Stimulated activated naive CD4-positive, alpha-beta T cell treated with Interleukin-2 at 50 U/mL for 16 hours (primary cell): ENCODE measurements around the gene GLTPD2.
"Not testable (repeated sequence)": the region's sequence is repeated elsewhere in the genome, so short reads cannot be mapped to it uniquely, and the experiment has no call there.

ENCODE experiments used
- DNase-seq: peaks from one replicate; lab custom pipeline; 2025; lab: John Stamatoyannopoulos, UW

The GLTPD2 gene

DNA sequence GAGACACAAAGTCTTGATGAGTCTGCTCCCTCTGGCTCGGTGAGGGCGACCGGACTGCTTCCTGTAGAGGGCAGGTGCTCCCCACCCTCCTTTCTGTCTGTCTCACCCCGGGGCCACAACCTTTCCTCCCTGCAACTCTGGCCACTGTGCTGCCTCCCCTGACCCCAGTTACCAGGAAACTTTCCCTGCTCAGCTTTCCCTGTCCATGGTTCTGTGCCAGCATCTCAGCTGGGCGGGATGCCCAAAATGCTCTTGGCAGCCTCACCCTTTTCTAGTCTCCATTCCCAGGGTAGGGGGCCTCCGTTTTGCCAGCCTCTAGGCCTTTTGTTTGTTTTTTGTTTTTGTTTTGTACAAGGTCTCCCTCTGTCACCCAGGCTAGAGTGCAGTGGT, 19.6 kb downstream of the GLTPD2 start:
- DNase-seq: no peak

GRCh38 chr17:4810696-4811290, 22.0 kb downstream of the GLTPD2 start:
- no peak for DNase-seq

DNA sequence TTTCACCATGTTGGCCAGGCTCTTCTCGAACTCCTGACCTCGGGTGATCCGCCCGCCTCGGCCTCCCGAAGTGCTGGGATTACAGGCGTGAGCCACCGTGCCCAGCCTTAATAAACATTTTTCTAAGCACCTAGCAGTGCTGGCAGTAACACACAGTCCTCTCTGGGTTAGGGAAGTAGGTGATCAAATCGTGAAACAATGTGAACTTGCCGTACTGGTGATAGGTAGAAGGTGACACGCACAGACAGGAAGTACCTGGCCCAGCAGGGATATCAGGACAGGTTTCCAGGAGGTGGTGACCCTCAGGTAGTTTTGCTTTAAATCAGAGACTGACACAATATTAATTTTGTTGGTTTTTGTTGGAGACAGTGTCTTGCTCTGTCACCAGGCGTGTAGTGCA, 22.7 kb downstream of the GLTPD2 start:
- no peak for DNase-seq

- no peak for DNase-seq
These were observed 23.9 kb downstream of the GLTPD2 start for GRCh38 chr17:4812690-4813089.

DNA sequence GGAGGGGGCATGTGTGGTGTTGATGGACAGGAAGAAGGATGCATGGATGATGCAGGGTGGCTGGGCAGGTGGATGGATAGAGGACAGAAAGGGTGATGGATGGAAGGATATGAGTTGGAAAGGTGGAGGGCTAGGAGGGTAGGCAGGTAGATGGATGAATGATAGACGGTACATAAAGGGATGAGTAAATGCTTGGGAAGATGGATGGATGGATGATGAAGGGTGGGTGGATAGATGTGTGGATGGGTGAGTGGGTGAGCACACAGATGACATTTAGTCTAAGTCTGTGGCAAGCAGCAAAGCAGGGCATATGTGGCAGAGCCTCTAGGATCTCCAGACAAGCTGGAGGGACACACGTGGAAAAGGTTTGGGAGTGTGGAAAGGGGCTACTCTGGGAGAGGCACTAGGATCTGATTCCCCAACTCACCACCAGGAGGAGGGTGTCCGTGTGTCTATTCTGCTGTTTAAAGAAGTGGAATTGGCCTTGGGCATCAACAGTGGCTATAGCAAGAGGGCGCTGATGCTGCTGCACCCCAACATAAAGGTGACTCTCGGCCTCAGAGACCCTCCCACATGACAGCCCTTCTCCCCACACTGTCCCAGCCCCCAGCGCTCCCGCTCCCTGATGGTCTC, 26.4 kb downstream of the GLTPD2 start:
- DNase-seq: no peak

DNA sequence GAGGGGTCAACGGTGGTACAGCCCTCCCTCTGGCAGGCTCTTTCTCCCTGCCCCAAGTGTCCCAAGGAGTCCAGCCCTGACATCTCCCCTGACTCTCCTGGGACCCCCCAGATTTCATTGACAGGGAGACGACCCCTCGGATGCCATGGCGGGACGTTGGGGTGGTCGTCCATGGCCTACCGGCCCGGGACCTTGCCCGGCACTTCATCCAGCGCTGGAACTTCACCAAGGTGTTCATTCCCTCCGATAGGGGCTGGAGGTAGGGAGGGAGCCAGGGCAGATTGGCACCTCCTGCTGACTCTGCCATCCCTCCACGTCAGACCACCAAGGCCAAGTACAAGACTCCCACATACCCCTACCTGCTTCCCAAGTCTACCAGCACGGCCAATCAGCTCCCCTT, 28.1 kb downstream of the GLTPD2 start:
- DNase-seq: no peak

DNA sequence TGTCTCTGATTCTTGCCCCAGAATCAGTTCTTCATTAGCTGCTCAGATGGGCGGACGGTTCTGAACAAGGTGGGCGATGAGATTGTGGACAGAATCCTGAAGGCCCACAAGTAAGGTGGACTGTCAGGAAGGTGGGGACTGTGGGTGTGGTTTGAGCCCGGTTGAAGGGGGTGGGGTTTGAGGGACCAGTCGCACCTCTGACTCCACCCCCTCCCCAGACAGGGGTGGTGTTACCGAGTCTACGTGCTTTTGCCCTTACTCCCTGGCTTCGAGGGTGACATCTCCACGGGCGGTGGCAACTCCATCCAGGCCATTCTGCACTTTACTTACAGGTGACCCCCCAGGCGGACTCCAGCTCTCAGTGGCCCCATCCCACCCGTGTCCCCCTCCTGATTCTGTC, 29.5 kb downstream of the GLTPD2 start:
- no peak for DNase-seq

DNA sequence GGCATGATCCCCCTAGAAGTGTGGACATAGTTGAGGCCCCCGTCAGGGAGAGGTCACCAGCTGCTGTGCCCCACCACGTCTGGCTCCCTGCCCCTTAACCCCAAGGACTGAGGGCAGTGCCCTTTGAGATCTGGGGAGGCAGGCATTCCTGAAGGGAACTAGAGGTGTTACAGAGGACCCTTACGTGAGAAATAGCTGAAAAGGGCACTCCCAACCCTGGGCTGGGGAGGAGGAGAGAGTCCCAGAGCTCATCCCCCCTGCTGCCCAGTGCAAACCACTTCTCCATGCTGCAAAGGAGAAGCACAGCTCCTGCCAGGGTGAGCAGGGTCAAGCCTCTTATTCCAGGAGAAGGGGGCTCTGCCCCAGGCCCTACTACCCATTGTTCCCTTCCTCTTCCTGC, 34.1 kb downstream of the GLTPD2 start:
- DNase-seq: no peak

- DNase-seq: no peak
These were observed 34.8 kb downstream of the GLTPD2 start for GRCh38 chr17:4823373-4824089.

DNA sequence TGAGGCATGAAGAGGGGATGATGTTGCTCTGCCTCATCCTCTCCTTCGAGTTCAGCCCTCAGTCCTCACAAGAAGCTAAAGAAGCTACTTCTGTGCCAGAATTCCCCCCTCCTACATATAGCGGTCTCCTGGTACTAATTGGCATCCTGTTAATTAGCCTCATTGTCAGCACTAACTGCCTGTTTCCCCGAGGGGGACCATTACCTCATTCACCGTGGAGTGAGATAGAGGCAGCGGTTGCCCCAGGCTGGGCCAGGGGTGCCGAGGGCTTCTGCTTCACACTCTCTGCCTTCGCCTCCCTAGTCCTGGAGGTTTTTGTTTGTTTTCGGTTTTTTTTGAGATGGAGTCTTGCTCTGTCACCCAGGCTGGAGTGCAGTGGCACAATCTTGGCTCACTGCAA, 38.6 kb downstream of the GLTPD2 start:
- no peak for DNase-seq

DNA sequence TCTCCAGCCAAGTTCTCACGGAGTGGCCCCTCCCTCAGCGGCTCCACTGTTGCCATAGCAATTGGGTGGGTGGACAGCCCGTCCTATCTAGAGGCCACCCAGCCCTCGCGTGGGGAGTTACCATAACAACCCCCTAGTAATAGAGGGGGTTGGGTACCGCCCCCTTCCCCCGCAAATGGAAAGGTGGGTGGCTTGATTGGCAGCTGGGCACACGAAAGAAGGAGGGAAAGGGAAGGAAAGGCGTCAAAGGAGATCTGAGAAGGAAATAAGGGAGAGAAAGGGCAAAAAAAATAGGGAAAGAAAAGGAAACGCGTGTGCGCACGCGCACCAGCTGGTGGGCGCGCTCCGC, 44.0 kb downstream of the GLTPD2 start:
- DNase-seq: not testable (repeated sequence)

GRCh38 chr17:4833178-4833940, 44.6 kb downstream of the GLTPD2 start, which contains the start of gene MINK1:
Gene MINK1 (plus strand): TSS chr17:4833340. CDS start chr17:4833584, 244 bp downstream.
- DNase-seq: peak; percentile 82

GRCh38 chr17:4833941-4834680, 45.3 kb downstream of the GLTPD2 start:
- DNase-seq: no peak

- DNase-seq: no peak
These were observed 45.9 kb downstream of the GLTPD2 start for GRCh38 chr17:4834681-4835020.

DNA sequence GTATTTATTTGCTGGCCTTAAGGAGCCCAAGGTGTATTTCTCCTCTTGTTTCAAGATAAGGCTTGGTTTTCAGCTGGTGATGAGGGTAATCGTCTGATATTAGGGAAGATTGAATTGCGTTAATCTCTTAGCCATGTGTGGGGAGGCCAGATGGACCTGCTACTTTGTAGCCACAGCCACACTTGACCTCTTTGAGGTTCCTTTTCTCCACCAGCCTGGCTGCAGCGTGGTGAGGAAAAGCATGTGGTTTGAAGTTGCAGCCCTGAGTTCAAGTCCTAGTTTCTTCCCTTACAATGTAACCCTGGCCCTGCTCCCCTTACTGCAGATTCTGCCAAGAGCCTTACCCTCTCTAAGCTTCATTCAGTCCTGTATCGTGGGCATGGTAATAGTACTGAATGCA, 47.5 kb downstream of the GLTPD2 start:
- no peak for DNase-seq

DNA sequence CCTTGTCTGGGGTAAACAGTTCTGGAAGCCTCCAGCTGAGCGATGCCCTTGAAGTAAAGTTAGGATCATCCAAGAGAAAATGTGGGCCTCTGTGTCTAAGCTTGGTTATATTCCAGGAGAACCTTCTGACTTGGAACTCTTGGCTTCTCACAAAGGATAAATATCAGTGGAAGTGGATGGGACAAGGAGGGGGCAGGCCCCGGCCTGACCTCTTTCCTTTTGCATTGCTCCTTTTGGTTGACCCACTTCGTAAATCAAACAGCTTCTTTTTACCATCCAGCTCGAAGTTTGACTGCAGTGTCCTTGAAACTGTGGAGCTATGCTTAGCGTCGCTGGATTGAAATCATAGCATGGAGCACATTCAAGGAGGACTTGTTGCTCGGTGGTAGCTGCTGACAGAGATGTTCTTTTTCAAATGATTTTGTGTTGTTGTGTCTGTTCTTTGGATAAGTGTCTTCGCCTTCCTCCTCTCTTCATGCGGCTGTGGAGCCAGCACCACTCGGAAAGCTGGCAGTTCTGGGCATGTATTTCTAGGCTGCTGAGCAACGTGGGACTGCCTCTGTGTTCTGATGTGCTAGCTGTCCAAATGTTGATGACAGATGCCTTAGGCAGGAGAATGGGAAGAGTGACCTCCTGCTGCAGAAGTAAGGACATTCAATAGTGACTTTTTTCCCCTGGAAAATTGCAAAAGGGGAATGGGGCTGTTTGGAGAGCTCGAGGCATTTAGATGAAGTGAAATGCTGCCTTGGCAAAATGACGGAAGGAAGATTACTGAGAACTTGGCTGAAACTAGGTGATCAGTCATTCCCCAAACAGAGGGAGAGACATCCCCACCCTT, 48.9 kb downstream of the GLTPD2 start:
- no peak for DNase-seq

DNA sequence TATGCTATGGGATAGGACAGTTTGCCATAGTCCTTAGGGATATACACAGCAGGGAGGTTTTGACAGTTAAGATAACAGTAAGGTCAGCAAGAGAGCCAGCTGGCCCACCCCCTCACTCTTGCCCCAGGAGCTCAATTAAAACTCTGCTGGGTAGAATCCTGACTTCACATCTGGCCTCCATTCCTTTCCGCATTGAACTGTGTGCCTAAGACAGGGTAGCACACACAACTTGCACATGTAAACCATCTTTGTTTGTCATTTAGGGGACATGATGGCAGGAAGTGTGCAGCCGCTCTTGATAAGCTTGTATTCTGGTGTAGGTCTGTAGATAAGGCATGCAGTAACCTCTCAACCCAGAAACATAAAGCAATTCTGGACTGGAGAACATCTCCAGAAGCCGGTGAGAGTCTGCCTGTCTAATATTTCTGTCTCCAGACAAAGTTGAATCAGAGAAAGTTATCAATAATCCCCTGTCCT, 49.6 kb downstream of the GLTPD2 start:
- no peak for DNase-seq

- no peak for DNase-seq
These were observed 50.5 kb downstream of the GLTPD2 start for GRCh38 chr17:4839221-4839620.
